ES-I3 (cell line): Measurements from ENCODE around the gene NT5M.
A peak's percentile ranks its signal among the peaks of the same experiment; 100 is the strongest.
"Not testable (repeated sequence)": the region's sequence is repeated elsewhere in the genome, so short reads cannot be mapped to it uniquely, and the experiment has no call there.

Source experiments
- H3K36me3 ChIP-seq: 2 replicates; pipeline ENCODE4 v1.6.1; 2013; ENCODE audit warnings: mild to moderate bottlenecking, low read length, control low read depth, moderate library complexity; ENCODE audit not compliant: insufficient read depth
- H3K4me1 ChIP-seq: 2 replicates; pipeline ENCODE4 v1.6.1; 2013; ENCODE audit warnings: mild to moderate bottlenecking, control low read depth, low read length; ENCODE audit not compliant: insufficient read depth
- H3K9ac ChIP-seq: 2 replicates; pipeline ENCODE4 v1.6.1; 2013; ENCODE audit warnings: low read depth, mild to moderate bottlenecking, low read length, moderate library complexity
- H3K9me3 ChIP-seq: 2 replicates; pipeline ENCODE4 v1.6.1; 2013; ENCODE audit warnings: mild to moderate bottlenecking, low read length, moderate library complexity; ENCODE audit not compliant: control insufficient read depth, insufficient read depth

The NT5M gene

GRCh38 chr17:17289086-17289485 lies 14.1 kb upstream of the NT5M start:
- no peaks in the 10 kb centered on the region for H3K4me1 ChIP-seq
- no peaks in the 10 kb centered on the region for H3K36me3 ChIP-seq
- H3K9me3 ChIP-seq, result no peaks in the 10 kb centered on the region
- H3K9ac ChIP-seq, result no peak overlapping the region

DNA sequence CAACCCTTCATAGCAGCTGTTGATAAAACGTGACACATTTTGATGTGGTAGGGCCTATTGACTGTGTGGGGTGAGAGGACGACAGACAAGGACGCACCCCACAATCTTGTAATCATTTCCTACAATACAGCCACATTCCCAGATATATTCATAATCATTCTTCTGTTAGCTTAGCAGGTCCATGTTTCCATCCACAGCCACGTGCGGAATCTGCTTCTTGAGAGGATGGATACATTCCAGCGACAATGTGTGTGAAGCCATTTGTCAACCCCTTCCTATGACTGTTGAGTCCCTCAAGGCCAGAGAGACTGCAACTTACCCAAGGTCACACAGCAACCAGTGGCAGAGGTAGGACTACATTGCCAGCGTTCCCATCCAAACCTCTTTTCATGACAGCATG lies 13.5 kb upstream of the NT5M start:
- Histone ChIP-seq H3K9ac (no peak overlapping the region), H3K4me1 (no peaks in the 10 kb centered on the region), H3K9me3 (no peaks in the 10 kb centered on the region), H3K36me3 (no peaks in the 10 kb centered on the region)

- Histone ChIP-seq H3K9me3 (no peaks in the 10 kb centered on the region), H3K36me3 (no peaks in the 10 kb centered on the region), H3K9ac (no peak overlapping the region), H3K4me1 (no peaks in the 10 kb centered on the region)
These were observed 8.0 kb upstream of the NT5M start for GRCh38 chr17:17295141-17295540.

DNA sequence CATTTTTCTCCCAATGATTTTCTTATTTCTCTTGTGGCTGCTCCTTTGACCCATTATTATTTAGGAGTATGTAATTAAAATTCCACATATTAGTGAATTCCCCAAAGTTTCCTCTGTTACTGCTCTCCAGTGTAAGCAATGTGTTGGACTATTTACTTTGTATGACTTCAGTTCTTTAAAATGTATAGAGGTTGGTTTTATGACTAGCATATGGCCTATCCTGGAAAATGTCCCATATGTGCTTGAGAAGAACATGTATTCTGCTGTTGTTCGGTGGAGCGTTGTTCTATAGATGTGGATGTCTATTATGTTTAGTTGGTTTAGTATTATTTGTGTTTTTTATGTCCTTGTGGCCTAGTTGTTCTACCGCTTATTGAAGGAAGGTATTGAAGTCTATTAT lies 6.0 kb upstream of the NT5M start:
- Histone ChIP-seq H3K9ac (no peak overlapping the region), H3K36me3 (no peaks in the 10 kb centered on the region), H3K4me1 (no peaks in the 10 kb centered on the region)

GRCh38 chr17:17298108-17298507 lies 5.1 kb upstream of the NT5M start:
- no peaks in the 10 kb centered on the region for H3K36me3 ChIP-seq
- H3K9ac ChIP-seq, result no peak overlapping the region
- no peaks in the 10 kb centered on the region for H3K4me1 ChIP-seq
- no peaks in the 10 kb centered on the region for H3K9me3 ChIP-seq

More for the DNA sequence above, 6.0 kb upstream of the NT5M start:
- no peaks in the 10 kb centered on the region for H3K9me3 ChIP-seq

- H3K4me1 ChIP-seq, result 0 out of 2 replicates have a peak, but pooled peaks cover 3% of the 10 kb centered on the region
- no peaks in the 10 kb centered on the region for H3K36me3 ChIP-seq
- H3K9ac ChIP-seq, result peak overlapping the region; percentile 51; the same call in 1 of the 2 replicates
- no peaks in the 10 kb centered on the region for H3K9me3 ChIP-seq
These were observed 2.3 kb upstream of the NT5M start for GRCh38 chr17:17300624-17301568.

GRCh38 chr17:17301659-17302058 lies 1.5 kb upstream of the NT5M start:
- peak overlapping the region; percentile 51; the same call in 1 of the 2 replicates for H3K9ac ChIP-seq
- not testable (repeated sequence) for H3K36me3 ChIP-seq, H3K9me3 ChIP-seq

DNA sequence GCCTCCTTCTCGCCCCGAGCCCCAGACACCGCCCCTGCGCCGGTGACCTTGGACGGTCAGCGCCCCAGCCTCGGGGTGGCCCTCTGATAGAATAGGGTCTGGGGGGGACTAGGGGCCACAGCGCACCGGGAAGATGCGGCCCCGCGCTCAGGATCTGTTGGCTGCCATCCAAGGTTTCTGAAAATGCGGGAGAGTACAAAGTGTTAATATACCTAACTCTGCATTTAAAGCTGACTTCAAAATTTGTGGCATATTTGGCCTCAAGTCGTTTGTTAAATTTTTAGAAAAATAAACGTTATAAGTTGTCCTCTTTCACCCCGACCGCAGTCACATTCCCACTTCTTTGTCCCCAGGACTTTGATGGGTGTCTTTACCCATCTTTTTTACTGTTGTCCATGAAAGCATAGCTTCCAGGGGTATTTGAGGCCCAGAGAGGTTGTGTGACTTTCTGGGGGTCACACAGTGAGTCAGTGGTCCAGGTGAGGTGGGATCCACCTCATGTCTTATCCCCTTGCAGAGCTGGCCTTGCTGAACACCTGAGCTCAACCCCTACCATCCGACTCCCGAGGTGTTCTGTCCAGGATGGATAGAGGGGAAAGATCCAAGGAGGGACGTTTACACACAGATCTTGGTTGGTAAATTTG lies 796 bp downstream of the NT5M start:
- 0 out of 2 replicates have a peak, but pooled peaks cover 3% of the 10 kb centered on the region for H3K4me1 ChIP-seq
- no peaks in the 10 kb centered on the region for H3K9me3 ChIP-seq
- H3K36me3 ChIP-seq, result no peaks in the 10 kb centered on the region
- peak overlapping the region; percentile 81; the same call in 1 of the 2 replicates for H3K9ac ChIP-seq

More at GRCh38 chr17:17301659-17302058, 1.5 kb upstream of the NT5M start:
- H3K4me1 ChIP-seq, result not testable (repeated sequence)

DNA sequence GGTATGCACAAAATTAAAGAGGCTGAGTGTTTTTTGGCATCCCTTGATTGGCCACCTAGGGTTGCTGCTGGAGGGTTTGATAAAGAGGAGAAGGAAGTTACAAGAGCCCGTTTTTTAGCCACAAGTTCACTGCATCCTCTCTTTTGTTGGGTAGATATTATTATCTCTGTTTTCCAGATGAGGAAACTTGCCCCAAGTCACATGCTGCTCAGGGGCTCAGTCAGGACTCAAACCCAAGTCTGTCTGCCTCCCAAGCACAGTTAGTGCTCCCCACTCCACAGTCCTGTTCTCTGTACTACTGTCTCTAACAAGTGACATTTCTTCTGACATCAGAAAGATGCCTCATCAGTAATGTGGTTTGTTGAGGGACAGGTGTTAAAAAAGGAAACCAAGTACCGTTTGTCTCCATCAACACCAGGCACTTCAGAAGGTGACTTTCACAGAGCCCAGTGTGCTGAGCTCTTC lies 1.4 kb downstream of the NT5M start:
- Histone ChIP-seq H3K4me1 (0 out of 2 replicates have a peak, but pooled peaks cover 3% of the 10 kb centered on the region), H3K9me3 (no peaks in the 10 kb centered on the region), H3K36me3 (no peaks in the 10 kb centered on the region), H3K9ac (peak overlapping the region; percentile 81; the same call in 1 of the 2 replicates)

GRCh38 chr17:17305281-17305801 lies 2.2 kb downstream of the NT5M start:
- Histone ChIP-seq H3K36me3 (no peaks in the 10 kb centered on the region), H3K9me3 (no peaks in the 10 kb centered on the region), H3K4me1 (0 out of 2 replicates have a peak, but pooled peaks cover 3% of the 10 kb centered on the region), H3K9ac (no peak overlapping the region)

- 0 out of 2 replicates have a peak, but pooled peaks cover 3% of the 10 kb centered on the region for H3K4me1 ChIP-seq
- no peaks in the 10 kb centered on the region for H3K36me3 ChIP-seq
- no peaks in the 10 kb centered on the region for H3K9me3 ChIP-seq
- H3K9ac ChIP-seq, result no peak overlapping the region
These were observed 6.2 kb downstream of the NT5M start for GRCh38 chr17:17309356-17309755.

GRCh38 chr17:17313350-17313991 lies 10.3 kb downstream of the NT5M start:
- H3K4me1 ChIP-seq, result no peaks in the 10 kb centered on the region
- H3K9me3 ChIP-seq, result no peaks in the 10 kb centered on the region
- H3K9ac ChIP-seq, result no peak overlapping the region

DNA sequence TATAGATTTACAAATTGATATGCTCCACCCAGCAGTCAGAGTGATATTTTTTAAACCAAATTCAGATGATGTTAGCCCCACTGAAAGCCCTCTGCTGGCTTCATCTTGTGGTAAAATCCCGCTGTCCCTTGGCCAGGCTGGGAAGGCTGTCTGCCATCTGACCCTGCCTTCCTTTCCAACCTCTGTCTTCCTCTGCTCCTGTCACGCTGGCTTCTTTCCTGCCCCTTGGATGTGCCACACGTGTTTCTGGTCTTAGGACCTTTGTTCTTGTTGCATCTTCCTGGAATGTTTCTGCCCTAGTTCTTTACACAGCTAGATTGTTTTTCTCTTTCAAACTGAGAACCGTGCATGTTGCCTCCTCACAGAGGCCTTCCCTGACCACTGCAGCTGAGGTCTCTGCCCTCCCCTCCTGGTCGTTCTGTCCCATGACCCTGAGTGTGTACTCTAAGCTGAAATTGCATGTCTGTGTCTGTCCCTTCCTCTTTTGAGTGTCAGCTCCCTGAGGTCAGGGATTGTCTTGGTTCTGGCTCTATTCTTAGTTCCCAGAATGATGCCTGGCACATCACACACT lies 11.4 kb downstream of the NT5M start:
- H3K9ac ChIP-seq, result no peak overlapping the region
- no peaks in the 10 kb centered on the region for H3K4me1 ChIP-seq
- no peaks in the 10 kb centered on the region for H3K36me3 ChIP-seq
- H3K9me3 ChIP-seq, result no peaks in the 10 kb centered on the region

More at GRCh38 chr17:17313350-17313991, 10.3 kb downstream of the NT5M start:
- no peaks in the 10 kb centered on the region for H3K36me3 ChIP-seq
